Kidney glomerular epithelial cell (primary cell): Measurements from ENCODE around the gene ACVR1.

ENCODE experiments used
- DNase-seq: peaks from one replicate; lab custom pipeline; 2025; lab: John Stamatoyannopoulos, UW

ACVR1 gene

GRCh38 chr2:157853211-157853610 is 22.9 kb downstream of the ACVR1 start:
- no peak for DNase-seq

DNA sequence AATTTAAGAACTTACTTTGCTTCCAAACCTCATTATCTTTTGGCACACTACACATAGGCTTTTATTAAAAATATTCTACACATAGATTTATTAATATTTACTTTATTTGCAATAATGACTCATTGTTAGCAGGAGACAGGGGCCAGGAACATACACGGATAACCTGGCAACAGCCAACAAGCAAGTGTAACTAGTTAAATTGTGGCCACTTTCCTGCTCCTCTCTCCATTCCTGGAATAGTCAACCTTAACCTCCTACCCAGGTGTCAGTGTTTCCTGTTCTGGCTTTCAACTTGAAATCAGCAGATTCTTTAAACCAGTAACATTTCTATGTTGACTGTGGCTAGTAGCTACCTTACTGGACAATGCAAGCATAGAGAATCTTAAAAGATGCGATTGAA is 26.5 kb downstream of the ACVR1 start:
- DNase-seq, result no peak

- no peak for DNase-seq
Observed at GRCh38 chr2:157848213-157848612, 27.9 kb downstream of the ACVR1 start.

GRCh38 chr2:157845081-157845480 is 31.0 kb downstream of the ACVR1 start:
- DNase-seq, result no peak

GRCh38 chr2:157843935-157844334 is 32.2 kb downstream of the ACVR1 start:
- DNase-seq, result no peak

- DNase-seq, result no peak
Observed at GRCh38 chr2:157843081-157843480, 33.0 kb downstream of the ACVR1 start.

DNA sequence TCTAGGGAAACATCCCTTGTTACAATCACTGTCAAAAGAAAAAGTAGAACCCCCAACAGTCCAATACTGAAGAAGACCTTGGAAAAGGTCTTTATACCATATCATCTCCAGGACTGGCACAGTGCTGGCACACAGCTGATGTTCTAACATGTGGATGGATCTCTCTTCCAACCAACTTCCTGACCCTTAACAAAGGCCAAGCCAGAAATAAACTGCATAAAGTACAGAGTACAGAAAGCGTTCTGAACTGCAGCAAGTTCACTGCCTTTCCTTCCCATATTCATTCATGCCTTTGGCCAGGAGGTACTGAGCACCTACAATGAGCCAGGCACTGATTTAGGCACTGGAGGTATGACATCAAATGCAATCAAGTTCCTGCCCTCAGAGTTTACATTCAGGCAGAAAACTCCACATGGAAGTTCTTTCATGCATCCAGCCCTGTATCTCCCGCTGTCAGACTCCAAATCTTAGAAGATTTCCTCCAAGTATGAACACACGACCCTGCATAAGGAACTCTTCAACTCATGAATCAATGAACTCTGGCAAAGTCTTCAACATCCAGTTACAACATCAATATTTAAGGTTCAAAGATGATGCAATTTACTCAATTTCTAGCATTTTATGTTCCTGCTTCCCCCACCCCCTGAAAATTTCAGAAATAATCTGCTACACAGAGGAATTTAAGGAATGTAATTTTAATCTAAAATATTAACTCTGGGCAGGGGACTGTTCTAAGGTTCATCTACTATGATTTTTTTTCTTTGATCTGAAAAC is 33.8 kb downstream of the ACVR1 start:
- no peak for DNase-seq

GRCh38 chr2:157841485-157841884 is 34.6 kb downstream of the ACVR1 start:
- no peak for DNase-seq

DNA sequence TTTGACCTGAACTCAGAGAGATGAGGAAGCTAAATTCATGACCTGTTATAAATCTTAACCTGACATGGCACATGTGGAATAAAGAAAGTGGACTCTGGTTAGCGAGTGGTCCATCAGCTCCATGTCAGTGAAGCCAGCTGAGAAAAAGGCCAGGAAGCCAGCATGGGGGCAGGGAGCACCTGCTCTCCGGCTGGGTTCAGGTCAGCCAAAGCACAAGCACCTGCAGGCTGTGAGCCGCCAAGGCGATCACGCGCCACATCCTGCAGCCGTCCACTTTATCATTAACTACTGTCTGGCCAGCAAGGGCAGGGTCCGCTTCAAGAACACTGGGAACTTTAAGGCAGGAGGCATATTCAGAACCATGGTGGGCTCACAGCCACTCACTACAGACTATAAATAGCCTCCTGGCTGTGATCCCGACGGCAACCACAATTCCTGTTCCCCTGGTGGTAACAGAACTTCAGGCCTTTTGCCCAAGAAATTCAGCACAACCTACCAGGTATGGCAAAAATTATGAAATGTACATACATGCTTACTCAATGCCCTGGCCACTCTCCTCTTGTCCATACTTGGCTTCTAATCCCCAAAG is 35.5 kb downstream of the ACVR1 start:
- no peak for DNase-seq

DNA sequence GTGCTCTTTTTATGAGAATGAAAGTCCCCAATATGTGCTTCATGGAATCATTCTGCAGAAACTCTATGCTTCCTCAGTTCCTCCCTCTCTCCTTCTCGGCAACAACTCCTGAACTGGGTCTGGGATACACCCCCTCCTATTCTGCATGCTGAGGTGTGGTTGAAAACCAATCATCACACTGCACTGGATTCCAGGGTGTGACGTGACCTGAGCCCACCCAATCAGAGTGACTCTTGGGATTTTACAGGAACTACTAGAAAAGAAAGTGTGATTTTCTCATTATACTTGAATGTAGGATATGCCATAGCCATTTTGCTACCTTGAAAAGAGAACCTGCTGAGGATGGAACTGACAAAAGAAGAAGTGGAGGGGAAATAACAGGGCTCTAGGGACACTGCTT is 36.3 kb downstream of the ACVR1 start:
- no peak for DNase-seq

GRCh38 chr2:157839162-157839801 is 36.8 kb downstream of the ACVR1 start:
- no peak for DNase-seq

DNA sequence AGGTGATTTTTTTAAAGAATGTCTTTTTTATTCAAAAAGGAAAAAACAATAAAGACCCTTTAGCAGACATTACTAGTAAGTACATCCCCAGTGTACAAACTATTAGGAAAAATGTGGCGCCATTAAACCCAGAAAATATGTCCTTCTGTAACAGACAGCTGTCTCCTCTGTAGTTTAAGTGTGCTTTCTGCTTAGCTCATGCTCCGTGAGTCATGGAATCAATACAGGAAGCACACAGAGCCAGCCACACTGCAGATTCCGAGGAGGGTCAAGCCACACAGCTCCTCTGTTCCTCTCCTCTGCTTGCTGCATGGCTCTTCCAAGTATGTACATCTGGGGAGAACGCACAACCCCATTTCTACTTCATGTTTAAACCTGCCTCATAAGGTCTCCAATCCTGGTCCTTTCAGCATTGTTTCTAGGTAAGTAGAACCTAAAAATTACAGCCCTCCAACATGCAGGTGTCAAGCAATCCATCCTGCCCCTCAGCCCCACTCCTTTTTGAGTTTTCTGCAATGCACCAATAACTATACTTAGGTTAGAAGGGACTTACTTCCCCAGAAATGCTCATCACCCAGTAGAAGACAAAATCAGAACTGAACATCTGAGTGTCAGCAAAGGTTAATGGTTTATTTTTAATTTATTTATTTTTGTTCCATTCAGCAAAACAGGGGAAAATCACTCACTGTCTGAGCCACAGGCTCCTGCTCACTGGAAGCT is 37.5 kb downstream of the ACVR1 start:
- peak; percentile 46 for DNase-seq

GRCh38 chr2:157837851-157838441 is 38.2 kb downstream of the ACVR1 start:
- DNase-seq, result no peak

DNA sequence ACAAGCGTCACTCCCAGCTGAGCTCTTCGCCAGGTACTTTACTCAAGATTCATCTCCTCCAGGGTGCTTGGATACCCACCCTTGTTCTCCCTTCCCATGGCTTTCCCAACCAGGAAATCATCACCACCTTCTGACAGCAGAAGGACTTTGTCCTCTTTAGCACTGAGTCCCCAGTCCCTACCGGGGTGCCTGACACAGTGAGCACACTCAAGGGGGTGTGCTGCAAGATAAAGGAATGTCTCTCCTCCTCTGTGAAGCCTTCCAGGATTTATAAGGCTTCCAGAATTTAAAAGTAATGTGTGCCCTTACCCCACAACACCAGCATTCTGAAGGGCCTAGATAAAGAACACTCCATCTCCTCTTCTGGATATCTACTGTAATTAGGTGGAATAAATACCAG is 39.6 kb downstream of the ACVR1 start:
- no peak for DNase-seq

DNA sequence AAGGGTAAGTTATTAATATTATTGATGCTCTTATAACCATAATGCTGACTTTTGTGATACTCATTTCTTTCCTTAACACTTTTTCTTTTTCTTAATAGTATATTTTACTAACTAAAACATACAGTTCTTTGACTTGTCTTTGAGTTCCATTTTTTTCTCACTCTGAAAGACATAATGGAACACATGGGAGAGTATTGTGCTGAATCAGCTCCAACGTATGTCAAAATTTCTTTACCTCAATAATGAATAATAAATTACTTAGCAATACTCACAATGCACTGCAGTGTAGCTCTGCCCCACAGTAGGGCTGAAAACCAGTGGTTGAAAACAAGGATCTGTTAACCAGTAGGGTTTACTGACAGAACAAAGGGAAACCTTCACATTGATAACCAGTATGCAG is 40.7 kb downstream of the ACVR1 start:
- no peak for DNase-seq

DNA sequence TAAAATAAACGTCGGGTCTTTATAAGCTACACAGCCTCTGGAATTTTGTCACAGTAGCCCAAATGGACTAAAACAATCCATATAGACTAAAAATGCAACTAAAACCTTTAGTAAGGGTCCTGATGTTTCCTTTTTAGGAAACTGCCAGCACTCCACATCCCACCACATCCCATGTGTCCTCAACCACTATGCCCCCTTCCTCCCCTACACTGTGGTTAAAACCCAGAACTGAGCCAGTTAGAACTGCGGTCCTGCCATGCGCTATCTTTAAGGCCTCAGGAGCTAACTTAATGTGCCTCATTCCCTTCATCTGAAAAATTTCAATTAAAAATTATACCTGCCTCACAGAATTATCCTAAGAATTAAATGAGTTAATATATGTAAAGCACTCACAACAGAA is 41.1 kb downstream of the ACVR1 start:
- no peak for DNase-seq

DNA sequence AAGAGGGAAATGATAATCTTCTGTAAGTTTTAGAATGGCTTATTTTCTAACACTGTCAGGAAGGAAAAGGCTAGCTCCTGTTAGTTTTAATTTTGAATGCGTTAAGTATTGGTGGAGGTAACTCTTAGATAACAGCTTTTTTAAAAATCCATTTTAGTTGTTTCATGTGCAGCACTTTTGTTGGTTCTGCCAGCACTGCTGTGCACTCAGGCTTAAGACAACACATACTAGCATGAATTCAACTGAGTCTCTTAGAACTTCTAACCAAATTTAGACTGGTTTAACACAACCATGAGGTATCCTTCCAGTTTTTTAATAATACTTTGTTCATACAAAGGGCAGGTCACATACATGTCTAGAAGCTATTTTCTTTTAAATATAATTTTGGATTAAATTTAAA is 42.4 kb downstream of the ACVR1 start:
- no peak for DNase-seq

DNA sequence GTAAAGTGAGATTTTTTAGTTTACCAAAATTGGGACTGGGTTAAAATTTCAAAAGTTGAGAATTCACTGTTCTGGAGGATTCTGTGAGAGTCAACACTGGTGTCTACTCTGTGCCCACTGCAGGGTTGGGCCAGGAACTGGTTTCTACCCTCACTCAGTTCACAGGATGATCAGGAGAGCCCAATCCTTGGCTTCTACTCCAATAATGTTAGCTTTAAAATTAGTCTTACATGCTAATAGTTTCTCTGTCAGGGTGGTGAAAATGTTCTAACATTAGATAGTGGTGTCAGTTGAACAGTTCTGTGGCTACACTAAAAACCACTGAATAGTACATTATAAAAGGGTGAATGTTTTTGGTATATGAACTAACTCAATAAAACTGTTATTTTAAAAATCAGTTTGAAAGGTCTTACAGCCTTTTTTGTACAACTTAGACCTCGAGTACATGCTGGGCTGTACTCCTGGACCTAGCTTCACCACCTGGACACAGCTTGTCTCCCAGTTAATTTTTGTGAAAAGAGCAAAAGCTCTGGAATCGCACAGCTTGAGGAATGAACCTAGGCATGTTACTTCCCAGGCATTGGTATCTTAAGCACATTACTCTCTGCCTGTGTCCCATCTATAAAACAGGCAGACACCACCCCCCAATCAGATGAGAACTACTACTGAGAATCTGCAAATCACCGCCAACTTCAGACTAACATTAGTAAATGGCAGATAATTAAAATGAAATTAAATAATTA is 44.4 kb downstream of the ACVR1 start:
- DNase-seq, result no peak

DNA sequence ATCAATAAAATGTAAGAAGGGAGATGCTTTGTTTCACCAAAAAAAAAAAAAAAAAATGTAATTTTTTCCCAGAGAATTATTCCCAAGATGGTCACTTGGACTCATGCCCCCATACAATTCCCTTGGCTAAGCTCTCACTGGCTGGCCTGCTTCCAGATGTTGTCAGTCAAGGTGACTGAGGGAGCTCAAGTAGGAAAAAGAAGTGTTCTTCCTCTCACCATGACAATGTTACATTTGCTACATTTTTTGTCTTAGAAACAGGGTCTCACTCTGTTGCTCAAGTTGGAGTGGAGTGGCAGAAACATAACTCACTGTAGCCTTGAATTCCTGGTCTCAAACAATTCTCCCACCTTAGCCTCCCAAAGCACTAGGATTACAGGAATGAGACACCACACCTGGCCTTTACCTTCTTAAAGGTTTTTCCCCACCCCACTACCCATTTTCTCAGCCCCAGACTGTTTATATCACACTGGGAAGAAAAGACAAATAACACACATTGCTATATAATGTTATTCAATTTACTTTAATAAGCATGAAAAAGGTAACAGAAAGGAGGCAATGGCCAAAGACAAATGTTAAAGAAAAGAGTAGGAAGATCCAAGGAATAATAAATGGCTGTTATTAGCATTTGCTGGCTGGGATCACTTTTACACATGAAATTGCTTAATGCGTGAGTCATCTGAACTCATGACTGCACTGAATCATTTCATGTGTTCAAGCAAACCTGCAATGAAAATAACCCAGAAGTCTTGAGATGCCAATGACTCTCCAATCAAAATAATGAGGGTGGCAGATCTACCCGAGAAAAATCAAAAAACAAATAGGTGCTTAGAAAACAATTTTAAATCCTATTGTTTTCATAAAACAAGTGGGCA is 45.2 kb downstream of the ACVR1 start:
- DNase-seq, result peak; percentile 82

GRCh38 chr2:157830266-157830665 is 45.9 kb downstream of the ACVR1 start:
- DNase-seq, result no peak

- DNase-seq, result no peak
Observed at GRCh38 chr2:157827377-157827776, 48.8 kb downstream of the ACVR1 start.
